ENCODE results near the gene RAD51B. TPM values are rescaled to one million over a fixed set of nuclear protein-coding genes. Genes with fewer than 3 reads are reported as not detected.

The RAD51B gene
- total RNA-seq, 1 experiment from 2014 or later = 29.9 TPM

GRCh38 chr14:67875175-67876006 is 55.8 kb downstream of the RAD51B start:
- no peaks in the 10 kb centered on the region for H3K4me1 ChIP-seq (replicated peaks; ENCODE audit: insufficient read depth)
- no peak for TF ChIP-seq EZH2 (IDR thresholded peaks at IDR 0.05; ENCODE audit: low read depth)
- no peak for TF ChIP-seq CTCF (conservative IDR thresholded peaks at IDR 0.05)
- H3K9me2 ChIP-seq (ENCODE audit: insufficient read depth) = no peaks in the 10 kb centered on the region
- H3K4me3 ChIP-seq = no peak overlapping the region
- H3K27me3 ChIP-seq (ENCODE audit: insufficient read depth, low read depth) = no peaks in the 10 kb centered on the region
- no peaks in the 10 kb centered on the region for H3K36me3 ChIP-seq (ENCODE audit: low read depth)
- H4K20me1 ChIP-seq (ENCODE audit: insufficient read depth) = no peaks in the 10 kb centered on the region
- CTCF ChIA-PET = no interaction called here
- no peaks in the 10 kb centered on the region for H3K79me2 ChIP-seq (ENCODE audit: low read depth)
- no peaks in the 10 kb centered on the region; the same call in 1 of the 2 replicates for H3F3A ChIP-seq (ENCODE audit: insufficient read depth, low read depth)
- POLR2A ChIA-PET (ENCODE audit: unreplicated experiment) = no interaction called here
- H3K9me3 ChIP-seq (ENCODE audit: insufficient read depth, low read depth) = no peaks in the 10 kb centered on the region
- no peak overlapping the region for H3K4me2 ChIP-seq
- intact Hi-C loops (cut with micrococcal nuclease; ENCODE audit: unreplicated experiment) = no loop called here
- no TSS peak for BruUV-seq (replicated peaks)
- H2AFZ ChIP-seq = no peak overlapping the region
- H3K27ac ChIP-seq = no peak overlapping the region
- no peak for DNase-seq

- TF ChIP-seq EZH2 (IDR thresholded peaks at IDR 0.05; ENCODE audit: low read depth) (no peak), CTCF (conservative IDR thresholded peaks at IDR 0.05) (no peak)
- Histone ChIP-seq H3K27ac (no peak overlapping the region), H3K27me3 (ENCODE audit: insufficient read depth, low read depth) (no peaks in the 10 kb centered on the region), H3K79me2 (ENCODE audit: low read depth) (no peaks in the 10 kb centered on the region), H3K36me3 (ENCODE audit: low read depth) (no peaks in the 10 kb centered on the region), H4K20me1 (ENCODE audit: insufficient read depth) (no peaks in the 10 kb centered on the region), H3K9me3 (ENCODE audit: insufficient read depth, low read depth) (no peaks in the 10 kb centered on the region), H3K4me1 (replicated peaks; ENCODE audit: insufficient read depth) (no peaks in the 10 kb centered on the region), H3K9me2 (ENCODE audit: insufficient read depth) (no peaks in the 10 kb centered on the region), H2AFZ (no peak overlapping the region), H3K4me3 (no peak overlapping the region), H3F3A (ENCODE audit: insufficient read depth, low read depth) (peaks cover 4% of the 10 kb centered on the region; the same call in 1 of the 2 replicates), H3K4me2 (no peak overlapping the region)
- POLR2A ChIA-PET (ENCODE audit: unreplicated experiment) = no interaction called here
- CTCF ChIA-PET = no interaction called here
- DNase-seq = no peak
- intact Hi-C loops (cut with micrococcal nuclease; ENCODE audit: unreplicated experiment) = no loop called here
- no TSS peak for BruUV-seq (replicated peaks)
These were observed 59.4 kb downstream of the RAD51B start for GRCh38 chr14:67879026-67879425.

- no peak for TF ChIP-seq EZH2 (IDR thresholded peaks at IDR 0.05; ENCODE audit: low read depth)
- no peak for TF ChIP-seq CTCF (conservative IDR thresholded peaks at IDR 0.05)
- Histone ChIP-seq H3K27me3 (ENCODE audit: insufficient read depth, low read depth) (no peaks in the 10 kb centered on the region), H3K9me2 (ENCODE audit: insufficient read depth) (no peaks in the 10 kb centered on the region), H3F3A (ENCODE audit: insufficient read depth, low read depth) (peaks cover 4% of the 10 kb centered on the region; the same call in 1 of the 2 replicates), H3K79me2 (ENCODE audit: low read depth) (no peaks in the 10 kb centered on the region), H3K4me3 (no peak overlapping the region), H3K4me2 (no peak overlapping the region), H2AFZ (no peak overlapping the region), H3K27ac (no peak overlapping the region), H3K4me1 (replicated peaks; ENCODE audit: insufficient read depth) (no peaks in the 10 kb centered on the region), H3K36me3 (ENCODE audit: low read depth) (no peaks in the 10 kb centered on the region), H4K20me1 (ENCODE audit: insufficient read depth) (no peaks in the 10 kb centered on the region), H3K9me3 (ENCODE audit: insufficient read depth, low read depth) (no peaks in the 10 kb centered on the region)
- no peak for DNase-seq
- CTCF ChIA-PET = no interaction called here
- POLR2A ChIA-PET (ENCODE audit: unreplicated experiment) = interaction anchor here (0.6 kb wide), 1 partner anchor 952 kb away, joined by 3 read pairs; no protein-coding TSS in a partner anchor
- BruUV-seq (replicated peaks) = no TSS peak
- intact Hi-C loops (cut with micrococcal nuclease; ENCODE audit: unreplicated experiment) = no loop called here
These were observed 61.6 kb downstream of the RAD51B start for GRCh38 chr14:67881225-67881624.
